HG03432 (cell line): ENCODE data around the gene F7.
"Not testable (repeated sequence)": the region's sequence is repeated elsewhere in the genome, so short reads cannot be mapped to it uniquely, and the experiment has no call there.

Experiments used
- ATAC-seq: cut with Tn5 transposase; IDR thresholded peaks from one replicate; pipeline ENCODE4 v1.9.1; 2021; ENCODE audit warnings: mild to moderate bottlenecking, moderate library complexity; ENCODE audit not compliant: unreplicated experiment

The F7 gene

DNA sequence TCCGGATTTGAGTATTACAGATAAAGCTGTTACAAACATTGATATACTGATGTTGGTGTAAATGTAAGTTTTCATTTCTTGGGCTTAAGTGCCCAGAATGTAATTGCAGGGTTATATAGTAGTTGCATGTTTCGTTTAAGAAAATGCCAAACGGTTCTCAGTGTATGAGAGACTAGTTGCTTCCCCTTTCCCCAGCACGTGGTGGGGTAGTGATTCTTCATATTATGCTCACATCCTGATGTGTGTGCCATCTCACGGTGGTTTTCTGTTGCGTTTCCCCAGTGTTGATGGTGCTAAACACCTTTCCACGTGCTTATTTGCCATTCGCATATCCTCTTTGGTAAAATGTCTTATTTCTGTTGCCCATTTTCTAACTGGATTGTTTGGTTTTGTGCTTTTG lies 34.7 kb upstream of the F7 start:
- no peak for ATAC-seq

DNA sequence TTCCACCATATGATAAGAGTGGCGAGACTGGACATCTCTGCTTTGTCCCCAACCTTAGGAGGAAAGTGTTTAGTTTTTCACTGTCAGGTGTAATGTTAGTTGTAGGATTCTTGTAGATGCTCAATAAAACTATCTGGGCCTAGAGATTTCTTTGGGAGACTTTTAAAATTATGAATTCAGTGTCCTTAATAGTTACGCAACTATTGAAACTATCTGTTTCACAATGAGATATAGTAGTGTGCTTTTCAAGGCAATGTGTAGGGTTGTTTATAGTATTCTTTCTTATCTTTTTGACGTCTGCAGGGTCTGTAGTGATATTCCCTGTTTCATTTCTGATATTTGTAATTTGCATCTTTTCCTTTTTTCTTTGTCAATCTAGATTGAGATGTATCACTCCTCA lies 33.2 kb upstream of the F7 start:
- no peak for ATAC-seq

DNA sequence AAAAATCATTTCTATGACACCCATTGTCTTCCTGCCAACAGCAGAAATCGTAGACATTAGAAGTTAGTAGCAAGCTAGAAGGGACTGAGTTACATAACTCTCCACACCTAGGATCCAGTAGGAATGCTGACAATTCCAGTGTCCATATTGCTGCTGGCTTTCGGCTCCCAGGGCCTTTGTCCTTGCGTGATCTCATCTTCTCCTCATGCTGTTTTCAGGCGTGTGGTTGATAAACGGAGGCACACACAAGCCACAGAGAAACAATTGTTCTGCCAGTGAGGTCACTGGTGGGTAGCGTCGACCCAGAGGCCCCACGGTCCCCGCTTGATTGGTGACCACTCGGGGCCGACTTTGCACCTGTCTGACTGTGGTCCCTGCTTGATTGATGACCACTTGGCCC lies 31.6 kb upstream of the F7 start:
- no peak for ATAC-seq

GRCh38 chr13:113074401-113074800 lies 31.2 kb upstream of the F7 start:
- no peak for ATAC-seq

- no peak for ATAC-seq
Measured at GRCh38 chr13:113074876-113075275, 30.7 kb upstream of the F7 start.

DNA sequence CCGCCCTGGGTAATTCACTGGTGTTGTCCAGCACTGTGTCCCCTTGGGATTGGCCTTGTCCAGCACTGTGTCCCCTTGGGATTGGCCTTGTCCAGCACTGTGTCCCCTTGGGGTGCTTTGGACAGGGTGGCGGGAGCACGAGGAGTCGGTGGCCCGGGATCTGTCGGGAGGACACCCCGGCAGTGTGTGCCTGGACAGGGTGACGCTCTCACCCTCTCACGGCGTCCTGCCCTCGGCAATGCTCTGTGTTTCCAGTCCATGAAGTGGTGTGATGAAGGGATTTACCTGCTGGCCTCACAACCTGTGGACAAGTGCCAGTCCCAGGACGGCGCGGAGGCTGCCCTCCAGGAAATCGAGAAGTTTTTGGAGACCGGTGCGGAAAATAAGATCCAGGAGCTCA lies 29.9 kb upstream of the F7 start:
- ATAC-seq = no peak

DNA sequence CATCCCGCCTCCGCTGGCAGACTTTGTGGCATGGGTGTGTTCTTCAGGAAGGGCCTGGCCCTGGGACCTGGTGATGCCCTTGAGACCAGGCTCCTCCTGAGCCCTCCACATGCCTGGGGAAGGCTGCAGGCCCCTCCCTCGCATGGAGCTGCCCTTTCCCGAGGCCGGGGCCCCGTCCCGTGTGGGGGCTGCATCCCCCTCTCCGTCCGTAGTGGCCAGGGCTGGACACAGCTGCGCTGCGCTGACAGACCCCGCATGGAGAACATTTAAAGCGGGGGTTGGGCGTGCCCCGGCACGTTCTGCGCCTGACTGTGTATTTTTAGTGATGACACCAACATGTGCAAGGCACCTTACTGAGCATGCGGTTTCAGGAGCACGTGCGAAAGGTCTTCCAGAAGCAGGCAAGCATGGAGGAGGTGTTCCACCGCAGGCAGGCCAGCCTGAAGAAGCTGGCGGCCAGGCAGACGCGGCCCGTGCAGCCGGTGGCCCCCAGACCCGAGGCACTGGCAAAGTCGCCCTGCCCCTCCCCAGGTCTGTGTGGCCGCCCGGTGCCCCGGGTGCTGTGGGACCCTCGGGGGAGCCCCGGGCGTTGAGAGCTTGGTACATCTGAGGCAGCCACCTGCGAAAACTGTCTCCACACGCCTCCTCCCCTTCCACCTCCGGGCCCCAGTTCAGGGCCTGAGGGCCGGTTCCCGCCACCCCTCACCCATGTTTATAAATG lies 28.8 kb upstream of the F7 start:
- ATAC-seq = no peak

- ATAC-seq = no peak
Measured at GRCh38 chr13:113077566-113077952, 28.0 kb upstream of the F7 start.

- no peak for ATAC-seq
Measured at GRCh38 chr13:113077953-113078901, 27.4 kb upstream of the F7 start.

- no peak for ATAC-seq
Measured at GRCh38 chr13:113078902-113079780, 26.4 kb upstream of the F7 start.

DNA sequence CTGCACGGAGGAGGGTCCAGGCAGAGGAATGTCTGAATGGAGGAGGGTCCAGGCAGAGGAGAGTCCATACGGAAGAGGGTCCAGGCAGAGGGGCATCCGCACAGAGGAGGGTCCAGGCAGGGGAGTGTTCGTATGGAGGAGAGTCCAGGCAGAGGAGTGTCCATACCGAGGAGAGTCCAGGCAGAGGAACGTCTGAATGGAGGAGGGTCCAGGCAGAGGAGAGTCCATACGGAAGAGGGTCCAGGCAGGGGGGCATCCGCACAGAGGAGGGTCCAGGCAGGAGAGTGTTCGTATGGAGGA lies 25.9 kb upstream of the F7 start:
- not testable (repeated sequence) for ATAC-seq

DNA sequence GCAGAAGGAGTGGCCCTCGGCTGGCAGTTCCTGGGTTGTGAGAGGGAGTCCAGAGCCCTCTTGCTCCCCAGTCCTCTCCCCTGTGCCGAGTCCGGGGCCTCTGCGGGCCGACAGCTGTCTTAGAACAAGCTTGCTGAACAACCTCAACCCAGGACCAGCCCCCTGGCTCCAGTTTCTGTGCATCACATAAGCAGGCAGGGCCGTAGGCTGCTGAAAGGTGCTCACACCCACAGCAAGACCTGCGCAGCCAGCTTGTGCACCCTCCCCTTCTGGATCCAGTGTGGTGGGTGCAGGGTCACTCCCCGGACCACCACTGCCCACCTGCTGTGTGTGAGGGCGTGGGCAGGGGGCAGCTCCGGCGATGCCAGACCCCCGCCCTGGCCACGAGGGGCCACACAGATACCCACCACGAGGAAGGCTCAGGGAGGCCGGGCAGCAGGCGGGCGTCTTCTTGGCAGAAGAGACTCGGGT lies 25.2 kb upstream of the F7 start:
- no peak for ATAC-seq

GRCh38 chr13:113080901-113081521 lies 24.6 kb upstream of the F7 start:
- ATAC-seq = no peak

GRCh38 chr13:113082198-113083021 lies 23.2 kb upstream of the F7 start:
- ATAC-seq = no peak

GRCh38 chr13:113083022-113083373 lies 22.6 kb upstream of the F7 start:
- ATAC-seq = no peak

DNA sequence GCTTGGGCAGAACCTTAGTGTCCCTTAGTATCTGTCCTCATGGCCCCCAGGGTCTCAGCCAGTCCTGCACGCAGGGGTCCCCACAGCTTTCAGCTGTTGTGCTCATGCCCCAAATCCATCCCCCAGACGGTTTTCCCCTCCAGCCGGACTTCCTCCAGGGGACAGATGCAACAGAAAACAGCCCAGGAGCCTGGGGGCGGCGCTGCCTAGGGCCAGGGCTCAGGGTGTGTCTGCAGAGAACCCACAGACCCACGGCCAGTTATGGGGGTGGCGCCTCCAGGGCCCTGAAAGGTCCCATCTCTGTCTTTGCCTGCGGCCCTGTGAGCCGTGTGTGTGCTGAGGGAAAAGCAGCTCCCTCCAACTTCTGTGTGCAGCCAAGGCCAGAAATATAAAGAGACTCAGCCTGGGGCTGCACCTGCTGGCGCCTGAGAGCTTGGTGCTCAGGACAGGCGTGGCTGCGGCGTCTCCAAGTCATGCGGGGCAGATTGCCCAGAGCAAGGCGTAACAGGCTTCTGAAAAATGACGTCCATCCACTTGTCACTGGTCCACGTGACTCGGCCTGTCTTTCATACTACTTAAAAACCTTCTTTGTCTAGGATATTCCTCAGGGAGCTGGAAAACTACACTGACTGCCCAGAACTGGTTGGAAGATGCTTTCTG lies 22.1 kb upstream of the F7 start:
- ATAC-seq = no peak

DNA sequence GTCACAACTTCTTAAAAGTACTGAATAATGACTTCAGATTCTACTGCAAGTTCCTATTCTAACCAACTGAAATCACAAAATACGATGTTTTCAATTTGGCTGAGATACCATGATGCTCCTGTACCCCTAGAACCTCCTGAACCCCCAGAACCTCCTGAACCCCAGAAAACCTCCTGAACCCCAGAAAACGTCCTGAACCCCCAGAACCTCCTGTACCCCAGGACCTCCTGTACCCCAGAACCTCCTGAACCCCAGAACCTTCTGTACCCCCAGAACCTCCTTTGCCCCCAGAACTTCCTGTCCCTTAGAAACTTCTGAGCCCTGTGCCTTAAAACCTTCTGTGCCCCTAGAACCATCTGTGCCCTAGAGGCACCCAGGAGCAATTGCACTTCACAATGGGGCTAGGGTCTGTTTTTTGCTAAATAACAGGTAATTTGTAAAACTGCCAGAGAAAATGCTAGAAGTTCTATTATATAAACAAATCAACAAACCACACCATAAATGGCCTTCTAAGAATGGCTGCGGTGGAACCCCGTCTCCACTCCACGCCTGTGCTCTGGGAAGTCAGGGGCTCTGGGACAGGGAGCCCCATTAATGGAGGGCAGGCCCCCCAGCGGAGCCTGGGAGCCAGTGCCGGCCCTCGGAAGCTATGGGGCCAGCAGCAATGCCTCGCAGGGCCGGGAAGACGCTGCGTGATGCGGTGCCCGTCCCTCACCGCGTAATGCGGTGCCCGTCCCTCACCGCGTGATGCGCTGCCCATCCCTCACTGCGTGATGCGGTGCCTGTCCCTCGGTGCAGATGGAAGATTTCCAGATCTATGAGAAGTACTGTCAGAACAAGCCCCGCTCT lies 21.3 kb upstream of the F7 start:
- no peak for ATAC-seq

GRCh38 chr13:113084943-113085540 lies 20.5 kb upstream of the F7 start:
- ATAC-seq = no peak
